ENCODE measurements around the gene CHN1. TPM values are rescaled to one million over a fixed set of nuclear protein-coding genes. Genes with fewer than 3 reads are reported as not detected.

Gene CHN1
- total RNA-seq, 2 donors from 2014 or later = 16.5 to 16.6 TPM

DNA sequence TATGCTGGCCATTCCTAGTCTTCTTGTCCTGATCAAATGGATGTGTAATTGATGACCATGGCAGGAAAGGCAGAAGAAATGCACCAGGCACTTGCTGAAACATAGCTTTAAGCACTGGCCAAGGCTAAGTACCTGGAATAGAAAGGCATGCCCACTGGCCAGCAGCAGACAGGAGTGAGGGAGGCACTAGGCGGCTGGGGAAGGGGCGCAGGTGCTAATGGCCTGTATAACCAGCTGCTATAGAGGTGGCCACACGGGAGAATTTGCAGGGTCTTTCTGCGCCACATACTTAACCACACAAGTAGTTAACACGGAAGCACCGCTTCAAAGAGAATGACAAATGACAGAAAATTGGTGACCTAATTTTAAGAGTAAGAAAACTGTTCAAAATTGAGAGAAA is 174.6 kb downstream of the CHN1 start:
- peaks cover under 1% of the 10 kb centered on the region for H3K36me3 Mint-ChIP-seq (ENCODE audit: low read depth)
- H3K4me1 Mint-ChIP-seq = peaks cover 11% of the 10 kb centered on the region
- DNase-seq (no peak), ATAC-seq (peak; percentile 58)
- no peaks in the 10 kb centered on the region for H3K27me3 Mint-ChIP-seq
- H3K4me3 Mint-ChIP-seq = no peak overlapping the region
- H3K27ac Mint-ChIP-seq = no peak overlapping the region
- H3K9me3 ChIP-seq (ENCODE audit: control insufficient read depth, low read length, poor library complexity, severe bottlenecking) = no peaks in the 10 kb centered on the region

DNA sequence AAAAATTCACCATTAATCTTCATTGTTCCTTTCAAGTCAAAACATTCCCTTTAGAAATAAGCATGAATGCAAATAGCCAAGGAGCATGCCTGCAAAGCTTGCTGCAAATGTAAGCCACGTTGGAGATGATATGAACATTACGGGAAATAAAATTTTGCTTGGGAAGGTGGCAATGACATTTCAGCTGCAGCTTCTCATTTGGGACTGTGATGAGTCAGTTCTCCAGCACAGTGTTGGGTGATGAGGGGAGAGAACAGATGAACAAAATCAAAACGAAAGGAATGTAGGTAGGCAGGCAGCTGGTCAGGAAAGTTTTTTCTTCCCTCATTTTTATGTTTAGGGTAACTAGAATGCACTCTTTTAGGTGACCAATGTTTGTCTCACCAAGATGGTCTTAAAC is 175.6 kb downstream of the CHN1 start:
- H3K4me3 Mint-ChIP-seq = no peak overlapping the region
- H3K4me1 Mint-ChIP-seq = peaks cover 9% of the 10 kb centered on the region
- no peak for ATAC-seq

DNA sequence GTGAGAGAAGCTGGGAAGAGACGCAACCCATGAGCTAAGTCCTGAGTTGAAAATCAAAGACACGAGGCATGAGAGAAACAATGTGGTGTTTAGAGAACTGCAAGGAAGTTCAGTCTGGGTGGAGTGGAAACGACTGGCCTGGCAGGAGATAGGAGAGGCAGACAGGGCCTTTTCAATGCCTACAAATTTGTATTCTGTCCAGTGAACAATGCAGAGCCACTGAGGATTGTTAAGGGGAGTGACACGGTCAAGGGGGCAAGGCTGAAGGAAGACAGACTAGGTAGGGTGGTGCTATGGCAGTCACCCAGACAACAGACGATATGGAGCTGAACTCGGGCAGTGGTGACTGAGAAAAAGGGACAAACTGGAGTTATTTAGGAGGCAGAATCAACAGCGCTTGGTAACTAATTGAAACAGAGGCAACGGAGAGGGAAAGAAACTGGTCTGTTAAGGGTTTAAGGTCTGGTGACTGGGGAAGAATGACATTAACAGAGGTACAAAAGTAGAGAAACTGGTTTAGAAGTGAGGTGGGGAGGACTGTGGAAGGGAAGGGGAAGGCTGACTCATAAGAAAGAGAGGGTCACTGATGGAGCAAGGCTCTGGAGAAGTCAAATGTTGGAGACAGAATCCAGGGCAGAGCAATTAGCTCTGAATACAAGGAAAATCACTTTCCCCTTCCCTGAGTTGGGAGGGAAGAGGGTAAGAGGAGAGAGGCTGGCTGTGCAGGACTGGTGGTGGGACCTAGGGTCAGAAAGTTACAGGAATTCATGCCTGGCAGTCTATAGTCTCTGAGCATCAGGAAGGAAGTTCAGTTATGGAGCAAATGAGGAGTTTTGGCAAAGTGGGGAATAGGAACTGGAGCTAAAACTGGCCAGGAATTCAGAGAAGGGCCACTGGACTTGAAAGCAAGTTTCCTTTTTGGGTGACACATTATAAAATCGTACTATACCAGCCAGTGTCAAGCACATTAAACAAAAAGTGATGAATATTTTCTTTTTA is 177.5 kb downstream of the CHN1 start:
- no peaks in the 10 kb centered on the region for H3K9me3 ChIP-seq (ENCODE audit: control insufficient read depth, low read length, poor library complexity, severe bottlenecking)
- DNase-seq (no peak), ATAC-seq (no peak)
- no peaks in the 10 kb centered on the region for H3K36me3 Mint-ChIP-seq (ENCODE audit: low read depth)
- H3K27me3 Mint-ChIP-seq = peaks cover 2% of the 10 kb centered on the region
- H3K27ac Mint-ChIP-seq = no peak overlapping the region
- no peak overlapping the region for H3K4me3 Mint-ChIP-seq
- peaks cover 9% of the 10 kb centered on the region for H3K4me1 Mint-ChIP-seq

More for the DNA sequence above, 175.6 kb downstream of the CHN1 start:
- Mint-ChIP-seq H3K27ac (no peak overlapping the region), H3K36me3 (ENCODE audit: low read depth) (no peaks in the 10 kb centered on the region), H3K27me3 (no peaks in the 10 kb centered on the region)
- no peaks in the 10 kb centered on the region for H3K9me3 ChIP-seq (ENCODE audit: control insufficient read depth, low read length, poor library complexity, severe bottlenecking)
- DNase-seq = no peak

GRCh38 chr2:174826051-174826450 is 179.1 kb downstream of the CHN1 start:
- Mint-ChIP-seq H3K4me3 (no peak overlapping the region), H3K27ac (no peak overlapping the region), H3K27me3 (peaks cover 10% of the 10 kb centered on the region), H3K4me1 (peaks cover 9% of the 10 kb centered on the region), H3K36me3 (ENCODE audit: low read depth) (no peaks in the 10 kb centered on the region)
- H3K9me3 ChIP-seq (ENCODE audit: control insufficient read depth, low read length, poor library complexity, severe bottlenecking) = no peaks in the 10 kb centered on the region
- ATAC-seq (no peak), DNase-seq (no peak)

- no peak overlapping the region for H3K27ac Mint-ChIP-seq
- peaks cover 7% of the 10 kb centered on the region for H3K4me1 Mint-ChIP-seq
- no peak overlapping the region for H3K4me3 Mint-ChIP-seq
- no peak for ATAC-seq
- H3K9me3 ChIP-seq (ENCODE audit: control insufficient read depth, low read length, poor library complexity, severe bottlenecking) = no peaks in the 10 kb centered on the region
- DNase-seq = no peak
- peaks cover 10% of the 10 kb centered on the region for H3K27me3 Mint-ChIP-seq
- H3K36me3 Mint-ChIP-seq (ENCODE audit: low read depth) = no peaks in the 10 kb centered on the region
Observed at GRCh38 chr2:174824068-174824467, 181.1 kb downstream of the CHN1 start.

GRCh38 chr2:174821628-174822027 is 183.6 kb downstream of the CHN1 start:
- ATAC-seq = no peak
- H3K36me3 Mint-ChIP-seq (ENCODE audit: low read depth) = no peaks in the 10 kb centered on the region
- no peaks in the 10 kb centered on the region for H3K4me1 Mint-ChIP-seq
- no peak overlapping the region for H3K27ac Mint-ChIP-seq
- H3K4me3 Mint-ChIP-seq = no peak overlapping the region
- no peak for DNase-seq
- H3K9me3 ChIP-seq (ENCODE audit: control insufficient read depth, low read length, poor library complexity, severe bottlenecking) = no peaks in the 10 kb centered on the region
- H3K27me3 Mint-ChIP-seq = peaks cover 10% of the 10 kb centered on the region

DNA sequence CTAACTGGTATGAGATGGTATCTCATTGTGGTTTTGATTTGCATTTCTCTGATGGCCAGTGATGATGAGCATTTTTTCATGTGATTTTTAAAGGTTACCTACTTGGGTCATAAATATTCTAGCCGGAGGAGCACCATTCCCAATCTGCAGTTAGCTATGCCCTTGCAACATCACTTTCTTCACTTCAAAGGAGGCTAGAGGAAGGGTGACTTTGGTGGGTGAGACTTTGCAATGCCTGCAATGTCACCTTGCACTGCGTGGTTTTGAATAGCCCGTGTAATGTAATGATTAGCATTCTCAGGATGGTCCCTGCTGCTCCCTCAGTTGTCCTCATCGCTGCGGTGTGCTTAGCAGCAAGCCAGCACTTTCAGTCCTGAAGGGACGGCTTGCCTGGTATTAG is 184.8 kb downstream of the CHN1 start:
- H3K4me3 Mint-ChIP-seq = no peak overlapping the region
- H3K4me1 Mint-ChIP-seq = no peaks in the 10 kb centered on the region
- ATAC-seq (no peak), DNase-seq (no peak)
- no peak overlapping the region for H3K27ac Mint-ChIP-seq
- H3K27me3 Mint-ChIP-seq = peaks cover 10% of the 10 kb centered on the region
- H3K9me3 ChIP-seq (ENCODE audit: control insufficient read depth, low read length, poor library complexity, severe bottlenecking) = no peaks in the 10 kb centered on the region
- no peaks in the 10 kb centered on the region for H3K36me3 Mint-ChIP-seq (ENCODE audit: low read depth)

DNA sequence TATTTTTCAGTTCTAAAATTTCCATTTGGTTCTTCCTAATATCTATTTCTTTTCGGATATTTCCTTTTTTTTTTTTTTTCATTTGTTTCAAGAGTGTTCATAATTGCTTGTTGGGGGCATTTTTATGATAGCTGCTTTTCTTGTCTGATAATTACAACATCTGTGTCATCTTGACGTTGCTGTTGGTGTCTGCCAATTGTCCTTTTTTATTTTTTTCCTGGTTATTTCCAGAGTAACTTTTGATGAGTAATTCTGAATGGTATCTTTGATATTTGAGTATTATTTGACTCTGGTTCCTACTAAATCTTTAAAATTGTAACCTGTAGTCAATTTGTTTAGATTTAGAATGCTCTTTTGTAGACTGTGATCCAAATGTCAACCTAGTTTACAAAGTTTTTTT is 189.7 kb downstream of the CHN1 start:
- no peaks in the 10 kb centered on the region for H3K9me3 ChIP-seq (ENCODE audit: control insufficient read depth, low read length, poor library complexity, severe bottlenecking)
- no peaks in the 10 kb centered on the region for H3K36me3 Mint-ChIP-seq (ENCODE audit: low read depth)
- ATAC-seq (no peak), DNase-seq (no peak)
- peaks cover 2% of the 10 kb centered on the region for H3K4me1 Mint-ChIP-seq
- no peaks in the 10 kb centered on the region for H3K27me3 Mint-ChIP-seq
- H3K27ac Mint-ChIP-seq = no peak overlapping the region
- H3K4me3 Mint-ChIP-seq = no peak overlapping the region

- H3K4me3 Mint-ChIP-seq = no peak overlapping the region
- peaks cover 3% of the 10 kb centered on the region for H3K4me1 Mint-ChIP-seq
- ATAC-seq = no peak
- H3K9me3 ChIP-seq (ENCODE audit: control insufficient read depth, low read length, poor library complexity, severe bottlenecking) = no peaks in the 10 kb centered on the region
- H3K36me3 Mint-ChIP-seq (ENCODE audit: low read depth) = no peaks in the 10 kb centered on the region
- no peak for DNase-seq
- H3K27ac Mint-ChIP-seq = no peak overlapping the region
- no peaks in the 10 kb centered on the region for H3K27me3 Mint-ChIP-seq
Observed at GRCh38 chr2:174812037-174812436, 193.1 kb downstream of the CHN1 start.

DNA sequence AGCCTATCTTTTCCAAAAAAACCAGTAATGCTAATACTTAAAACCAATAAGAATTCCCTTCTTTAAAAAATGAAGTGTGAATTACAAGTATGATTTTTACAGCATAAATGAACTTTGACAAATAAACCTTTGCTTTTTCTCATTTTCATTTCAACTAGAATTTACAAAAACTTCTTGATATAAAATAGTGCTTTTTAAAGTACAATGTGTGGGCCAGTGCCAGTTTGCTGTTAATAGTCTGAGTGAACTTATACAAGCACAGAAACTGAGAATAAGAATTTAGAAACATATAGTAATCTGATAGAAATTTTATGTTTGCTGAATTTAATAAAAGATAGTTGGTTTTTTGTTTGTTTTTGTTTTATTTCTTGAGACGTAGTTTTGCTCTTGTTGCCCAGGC is 197.2 kb downstream of the CHN1 start:
- no peak for DNase-seq
- H3K27ac Mint-ChIP-seq = peak overlapping the region; percentile 67
- H3K4me3 Mint-ChIP-seq = no peak overlapping the region
- H3K9me3 ChIP-seq (ENCODE audit: control insufficient read depth, low read length, poor library complexity, severe bottlenecking) = no peaks in the 10 kb centered on the region
- no peaks in the 10 kb centered on the region for H3K27me3 Mint-ChIP-seq
- no peaks in the 10 kb centered on the region for H3K36me3 Mint-ChIP-seq (ENCODE audit: low read depth)
- ATAC-seq = no peak
- peaks cover 3% of the 10 kb centered on the region for H3K4me1 Mint-ChIP-seq

DNA sequence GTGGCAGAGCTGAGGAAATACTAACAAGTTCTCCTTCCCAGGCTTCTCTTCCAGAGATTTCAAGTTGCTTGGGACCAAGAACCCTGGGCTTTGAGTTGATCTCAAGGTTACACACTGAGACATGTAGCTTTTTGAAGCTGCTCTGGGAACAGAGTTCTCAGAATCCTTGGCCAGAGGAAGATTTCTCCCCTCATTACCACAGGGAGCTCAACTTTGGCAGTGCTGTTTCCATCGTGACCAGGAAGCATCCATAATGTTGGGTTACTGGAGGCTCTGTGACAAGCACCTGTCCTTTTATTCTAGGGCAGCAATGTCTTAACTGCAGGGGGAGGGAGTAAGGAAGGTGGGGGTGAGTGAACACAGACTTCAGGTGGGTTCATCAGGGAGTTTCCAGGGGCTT is 199.4 kb downstream of the CHN1 start:
- DNase-seq (no peak), ATAC-seq (no peak)
- Mint-ChIP-seq H3K36me3 (ENCODE audit: low read depth) (no peaks in the 10 kb centered on the region), H3K27ac (no peak overlapping the region), H3K27me3 (no peaks in the 10 kb centered on the region), H3K4me1 (peaks cover 3% of the 10 kb centered on the region), H3K4me3 (no peak overlapping the region)
- no peaks in the 10 kb centered on the region for H3K9me3 ChIP-seq (ENCODE audit: control insufficient read depth, low read length, poor library complexity, severe bottlenecking)

- Mint-ChIP-seq H3K27ac (no peak overlapping the region), H3K4me3 (no peak overlapping the region), H3K27me3 (no peaks in the 10 kb centered on the region), H3K36me3 (ENCODE audit: low read depth) (no peaks in the 10 kb centered on the region), H3K4me1 (peaks cover 2% of the 10 kb centered on the region)
- DNase-seq = no peak
- no peak for ATAC-seq
- H3K9me3 ChIP-seq (ENCODE audit: control insufficient read depth, low read length, poor library complexity, severe bottlenecking) = no peaks in the 10 kb centered on the region
Observed at GRCh38 chr2:174802459-174802858, 202.7 kb downstream of the CHN1 start.

- H3K27me3 Mint-ChIP-seq = no peaks in the 10 kb centered on the region
- peaks cover 2% of the 10 kb centered on the region for H3K4me1 Mint-ChIP-seq
- ATAC-seq = no peak
- H3K4me3 Mint-ChIP-seq = no peak overlapping the region
- H3K9me3 ChIP-seq (ENCODE audit: control insufficient read depth, low read length, poor library complexity, severe bottlenecking) = no peaks in the 10 kb centered on the region
- no peak for DNase-seq
- no peak overlapping the region for H3K27ac Mint-ChIP-seq
- H3K36me3 Mint-ChIP-seq (ENCODE audit: low read depth) = no peaks in the 10 kb centered on the region
Observed at GRCh38 chr2:174800436-174801205, 204.6 kb downstream of the CHN1 start.
